Omental fat pad (tissue), 4 donors: Measurements from ENCODE around the gene DMAP1. TPM values are rescaled to one million over a fixed set of nuclear protein-coding genes. Genes with fewer than 3 reads are reported as not detected.

Experiments used
- ATAC-seq: fragments of 150-250 bp; one replicate; pipeline ENCODE4 v1.9.1; 2016; ENCODE audit warnings: mild to moderate bottlenecking, moderate library complexity; ENCODE audit not compliant: low FRiP score
- DNase-seq: peaks from one replicate; pipeline ENCODE4 v3.0.0-alpha.2; 2019; ENCODE audit warnings: low spot score
- CTCF ChIP-seq, 3 donors: fragments of 450-650 bp; IDR thresholded peaks; one replicate each; pipeline ENCODE4 v1.5.1; 2016 to 2017; ENCODE audit warnings: antibody characterized with exemption in 3 of 3, mild to moderate bottlenecking in 3 of 3, moderate library complexity in 2 of 3
- total RNA-seq, 4 donors: library from RNA; depleted of rRNA; stranded (reverse); fragments of >200 nt; gene quantifications; one replicate each; pipeline ENCODE4 v1.1.0, GENCODE V29; 2016

The DMAP1 gene
- total RNA-seq, 4 donors from 2014 or later: 23.2 to 43.5 (median 27.9) TPM

GRCh38 chr1:44220755-44221154, 7.5 kb downstream of the DMAP1 start:
- DNase-seq (no peak), ATAC-seq (no peak)
- no peak for TF ChIP-seq CTCF (IDR thresholded peaks at IDR 0.05)

- TF ChIP-seq CTCF (IDR thresholded peaks at IDR 0.05): no peak
- DNase-seq (no peak), ATAC-seq (no peak)
These were observed 8.5 kb downstream of the DMAP1 start for GRCh38 chr1:44221769-44222168.

- no peak for TF ChIP-seq CTCF (IDR thresholded peaks at IDR 0.05)
- DNase-seq (no peak), ATAC-seq (no peak)
These were observed 9.3 kb downstream of the DMAP1 start for GRCh38 chr1:44222397-44223186.

- TF ChIP-seq CTCF (IDR thresholded peaks at IDR 0.05): no peak
- DNase-seq: no peak
- no peak for ATAC-seq
These were observed 9.9 kb downstream of the DMAP1 start for GRCh38 chr1:44223187-44223610.

GRCh38 chr1:44225761-44226160, 12.5 kb downstream of the DMAP1 start:
- no peak for DNase-seq
- ATAC-seq: no peak
- TF ChIP-seq CTCF (IDR thresholded peaks at IDR 0.05): no peak

- ATAC-seq (no peak), DNase-seq (no peak)
- no peak for TF ChIP-seq CTCF (IDR thresholded peaks at IDR 0.05)
These were observed 13.9 kb downstream of the DMAP1 start for GRCh38 chr1:44227211-44227610.

- TF ChIP-seq CTCF (IDR thresholded peaks at IDR 0.05): no peak
- ATAC-seq (no peak), DNase-seq (no peak)
These were observed 14.9 kb downstream of the DMAP1 start for GRCh38 chr1:44228218-44228617.
